ENCODE measurements around the gene TCERG1L.

GRCh38 chr10:131091682-131092081, 219.8 kb downstream of the TCERG1L start:
- no peak for TF ChIP-seq CTCF (IDR thresholded peaks at IDR 0.05)
- TF ChIP-seq EP300 (IDR thresholded peaks at IDR 0.05), result no peak

All from stomach (tissue), 4 donors.